ENCODE results near the gene OBSCN.
"Not testable (repeated sequence)": the region's sequence is repeated elsewhere in the genome, so short reads cannot be mapped to it uniquely, and the experiment has no call there.

The OBSCN gene

DNA sequence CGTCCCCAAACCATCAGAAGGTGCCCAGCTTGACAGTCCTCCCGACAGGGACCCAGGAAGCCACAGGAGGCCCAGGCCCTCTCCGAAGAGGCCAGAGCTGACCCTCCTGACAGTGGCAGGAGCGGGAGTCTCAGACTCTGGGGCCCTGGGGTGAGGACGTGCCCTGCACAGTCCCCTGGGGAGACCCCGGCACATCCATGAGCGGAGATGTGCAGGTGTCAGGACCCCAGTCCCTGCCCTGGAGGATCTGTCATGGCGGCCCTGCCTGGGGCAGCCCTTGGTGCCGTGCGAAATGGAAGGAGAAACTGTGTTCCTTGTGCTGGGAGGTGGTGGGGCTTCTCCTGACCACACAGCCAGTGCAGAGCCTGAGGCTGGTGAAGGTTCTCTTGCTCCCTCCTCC lies 55.8 kb downstream of the OBSCN start:
- no peak for DNase-seq

DNA sequence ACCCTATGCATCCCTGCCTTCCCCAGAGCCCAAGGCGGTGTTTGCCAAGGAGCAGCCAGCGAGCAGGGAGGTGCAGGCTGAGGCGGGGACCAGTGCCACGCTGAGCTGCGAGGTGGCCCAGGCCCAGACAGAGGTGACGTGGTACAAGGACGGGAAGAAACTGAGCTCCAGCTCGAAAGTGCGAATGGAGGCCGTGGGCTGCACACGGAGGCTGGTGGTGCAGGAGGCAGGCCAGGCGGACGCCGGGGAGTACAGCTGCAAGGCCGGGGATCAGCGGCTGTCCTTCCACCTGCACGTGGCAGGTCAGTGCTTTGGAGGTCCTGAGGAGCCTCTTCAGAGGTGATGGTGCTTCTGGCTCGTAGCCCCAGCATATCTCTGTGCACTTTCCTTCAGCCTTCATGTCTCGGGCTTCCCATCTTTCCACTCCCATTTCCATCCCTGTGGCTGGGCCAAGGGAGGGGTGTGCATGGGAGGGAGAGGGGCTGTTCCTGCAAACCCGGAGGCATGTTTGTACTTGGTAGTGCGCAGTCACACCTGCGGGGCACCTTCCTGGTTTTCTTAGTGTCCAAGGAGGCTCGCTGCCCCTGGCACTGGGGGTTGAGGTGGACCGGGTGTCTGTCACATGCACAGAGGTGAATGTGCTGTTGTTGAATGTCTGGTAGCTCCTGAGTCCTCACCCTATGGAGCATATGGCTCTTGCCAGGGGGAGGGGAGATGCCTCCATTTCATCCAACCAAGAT lies 56.4 kb downstream of the OBSCN start:
- no peak for DNase-seq

DNA sequence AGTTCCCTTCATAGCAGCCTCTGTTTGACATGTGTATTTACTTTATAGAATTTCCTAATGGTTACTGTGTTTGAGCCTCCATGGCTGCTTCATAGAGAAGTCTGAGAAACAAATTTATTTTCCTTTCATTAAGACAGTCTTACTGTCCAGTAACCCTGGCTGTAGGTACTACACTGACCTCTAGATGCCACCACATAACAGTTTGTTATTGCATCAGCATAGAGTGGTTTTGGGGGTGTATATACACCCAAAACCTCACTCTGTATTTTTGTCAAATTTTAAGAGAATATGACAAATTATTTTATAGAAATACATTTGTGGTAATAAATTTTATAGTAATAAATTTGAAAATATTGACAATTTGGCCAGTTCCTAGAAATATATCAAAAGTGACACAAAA lies 57.3 kb downstream of the OBSCN start:
- no peak for DNase-seq

DNA sequence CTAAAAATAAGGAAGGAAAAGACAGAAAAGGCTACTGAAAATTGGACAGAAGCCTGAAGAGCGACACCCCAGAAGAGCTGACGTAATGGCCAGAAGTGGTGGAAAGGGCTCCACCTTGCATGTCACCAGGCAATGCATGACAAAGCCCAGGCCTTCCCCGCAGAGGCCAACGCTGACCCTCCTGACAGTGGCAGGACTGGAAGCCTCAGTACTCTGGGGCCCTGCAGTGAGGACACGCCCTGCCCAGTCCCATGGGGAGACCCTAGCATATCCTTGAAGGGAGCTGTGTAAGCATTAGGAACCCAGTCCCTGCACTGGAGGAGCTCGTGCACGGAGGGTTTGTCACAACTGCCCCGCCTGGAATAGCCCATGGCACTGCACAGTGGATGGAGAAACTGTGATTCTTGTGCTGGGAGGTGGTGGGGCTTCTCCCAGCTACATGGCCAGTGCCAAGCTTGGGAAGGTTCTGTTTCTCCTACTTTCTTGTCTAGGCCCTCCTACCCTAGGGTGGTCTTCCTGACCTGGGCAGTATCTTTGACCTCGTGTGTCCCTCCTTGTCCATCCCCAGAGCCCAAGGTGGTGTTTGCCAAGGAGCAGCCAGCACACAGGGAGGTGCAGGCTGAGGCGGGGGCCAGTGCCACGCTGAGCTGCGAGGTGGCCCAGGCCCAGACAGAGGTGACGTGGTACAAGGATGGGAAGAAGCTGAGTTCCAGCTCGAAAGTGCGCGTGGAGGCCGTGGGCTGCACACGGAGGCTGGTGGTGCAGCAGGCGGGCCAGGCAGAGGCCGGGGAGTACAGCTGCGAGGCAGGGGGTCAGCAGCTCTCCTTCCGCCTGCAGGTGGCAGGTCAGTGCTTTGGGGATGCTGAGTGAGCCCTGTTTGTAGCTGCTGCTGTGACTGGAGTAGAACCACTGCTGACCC lies 60.4 kb downstream of the OBSCN start:
- no peak for DNase-seq

DNA sequence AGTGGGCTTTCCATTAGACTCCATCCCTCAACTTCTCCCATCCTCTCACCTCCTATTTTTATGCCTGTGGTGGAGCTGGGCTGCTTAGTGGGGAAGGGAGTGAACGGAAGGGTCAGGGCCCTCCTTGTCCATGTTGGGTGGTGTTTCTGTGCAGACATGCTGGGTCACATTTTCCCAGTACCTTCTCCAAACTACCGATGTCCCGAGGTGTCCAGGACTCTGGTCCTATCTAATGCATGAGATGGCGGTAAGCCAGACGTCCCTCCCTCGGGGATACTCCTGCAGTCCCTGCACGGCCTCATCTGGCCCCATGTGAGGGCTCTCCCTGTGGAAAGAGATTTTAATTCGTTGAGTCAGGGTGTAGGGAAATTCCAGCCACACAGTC lies 61.0 kb downstream of the OBSCN start:
- DNase-seq = no peak

DNA sequence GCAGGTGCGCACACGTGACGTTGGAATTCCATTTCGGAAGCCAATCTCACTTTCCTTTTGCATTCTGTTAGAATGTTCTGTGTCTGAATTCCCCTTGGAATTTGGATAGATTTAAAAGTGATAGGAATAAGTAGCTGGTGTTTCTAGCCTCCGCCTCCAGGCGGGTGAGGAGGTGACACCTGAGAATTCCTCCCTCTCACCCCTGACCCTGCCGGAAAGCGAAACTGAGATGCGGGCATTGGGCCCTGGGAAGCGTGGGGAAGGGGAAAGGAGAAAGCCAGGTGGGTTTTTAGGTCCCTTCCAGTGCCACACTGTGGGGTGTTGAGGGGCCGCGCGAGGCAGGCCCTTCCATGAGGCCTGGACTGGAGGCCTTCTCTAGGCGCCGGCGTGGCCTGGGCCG lies 61.6 kb downstream of the OBSCN start:
- DNase-seq = not testable (repeated sequence)

DNA sequence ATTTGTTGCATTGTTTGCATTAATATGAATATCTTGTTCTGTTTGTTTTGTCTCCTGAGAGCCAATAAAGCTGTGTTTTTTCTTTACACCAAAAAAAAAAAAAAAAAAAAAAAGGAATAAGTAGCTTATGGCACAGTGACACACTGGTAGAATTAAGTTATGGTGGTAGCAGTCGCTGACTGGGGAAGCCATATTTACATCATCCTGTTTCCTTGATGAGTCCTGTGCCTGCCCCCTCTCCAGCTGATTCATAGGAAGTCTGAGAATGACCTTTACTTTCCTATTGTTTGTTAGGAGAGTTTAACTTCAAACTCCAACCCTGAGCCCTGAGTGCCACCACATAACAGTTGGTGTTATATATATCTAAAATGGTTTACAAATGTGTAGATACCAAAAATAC lies 62.2 kb downstream of the OBSCN start:
- DNase-seq = no peak

DNA sequence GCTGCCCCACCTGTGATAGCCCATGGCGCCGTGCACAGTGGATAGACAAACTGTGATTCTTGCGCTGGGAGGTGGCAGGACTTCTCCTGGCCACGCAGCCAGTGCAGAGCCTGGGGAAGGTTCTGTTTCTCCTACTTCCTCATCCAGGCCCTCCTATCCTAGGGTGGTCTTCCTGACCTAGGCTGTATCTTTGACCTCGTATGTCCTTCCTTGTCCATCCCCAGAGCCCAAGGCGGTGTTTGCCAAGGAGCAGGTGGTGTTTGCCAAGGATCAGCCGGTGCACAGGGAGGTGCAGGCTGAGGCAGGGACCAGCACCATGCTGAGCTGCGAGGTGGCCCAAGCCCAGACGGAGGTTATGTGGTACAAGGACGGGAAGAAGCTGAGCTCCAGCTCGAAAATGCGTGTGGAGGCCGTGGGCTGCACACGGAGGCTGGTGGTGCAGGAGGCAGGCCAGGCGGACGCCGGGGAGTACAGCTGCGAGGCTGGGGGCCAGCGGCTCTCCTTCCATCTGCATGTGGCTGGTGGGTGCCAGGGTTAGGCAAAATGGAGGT lies 63.9 kb downstream of the OBSCN start:
- no peak for DNase-seq

DNA sequence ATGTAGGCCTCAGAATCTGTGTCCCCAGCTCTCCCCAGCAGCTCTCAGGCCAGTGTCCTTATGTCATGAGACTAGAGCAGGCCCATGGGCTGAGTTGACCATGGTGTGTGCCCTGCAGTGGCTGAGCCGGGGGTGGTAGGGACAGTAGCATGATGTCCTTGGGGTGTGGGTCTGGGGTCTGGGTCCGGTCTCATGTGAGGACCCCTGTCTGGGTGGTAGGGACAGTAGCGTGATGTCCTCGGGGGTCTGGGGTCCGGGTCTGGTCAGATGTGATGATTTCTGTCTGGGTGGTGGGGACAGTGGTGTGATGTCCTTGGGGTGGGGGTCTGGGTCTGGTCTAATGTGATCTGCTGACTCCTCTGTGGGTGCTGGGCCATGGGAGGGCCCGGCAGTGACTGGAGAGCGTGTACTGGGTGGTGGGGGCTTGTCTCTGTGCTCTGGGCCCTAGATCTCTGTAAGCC lies 64.5 kb downstream of the OBSCN start:
- no peak for DNase-seq

DNA sequence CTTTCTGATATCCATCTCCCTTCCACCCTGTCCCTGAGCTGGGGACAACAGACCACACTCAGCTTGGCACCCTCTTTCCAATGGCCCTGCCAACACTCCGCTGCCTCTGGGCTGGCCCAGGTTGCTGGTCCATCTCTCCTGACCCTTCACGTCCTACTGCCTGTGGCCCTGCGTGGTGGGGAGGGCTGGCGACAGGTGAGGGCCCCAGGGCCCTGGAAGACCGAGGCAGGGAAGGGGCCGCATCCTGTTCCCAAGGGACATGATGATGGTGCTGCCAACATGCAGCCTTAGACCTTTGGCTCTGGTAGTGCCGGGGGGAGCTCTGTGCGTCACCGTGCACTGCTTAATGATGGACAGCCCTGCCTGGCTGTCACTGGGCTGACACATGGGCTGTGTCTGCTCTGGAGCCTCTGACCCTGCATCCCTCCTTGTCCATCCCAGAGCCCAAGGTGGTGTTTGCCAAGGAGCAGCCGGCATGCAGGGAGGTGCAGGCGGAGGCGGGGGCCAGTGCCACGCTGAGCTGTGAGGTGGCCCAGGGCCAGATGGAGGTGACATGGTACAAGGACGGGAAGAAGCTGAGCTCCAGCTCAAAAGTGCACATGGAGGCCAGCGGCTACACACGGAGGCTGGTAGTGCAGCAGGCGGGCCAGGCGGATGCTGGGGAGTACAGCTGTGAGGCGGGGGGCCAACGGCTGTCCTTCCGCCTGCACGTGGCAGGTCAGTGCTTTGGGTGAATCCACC lies 65.2 kb downstream of the OBSCN start:
- DNase-seq = no peak

DNA sequence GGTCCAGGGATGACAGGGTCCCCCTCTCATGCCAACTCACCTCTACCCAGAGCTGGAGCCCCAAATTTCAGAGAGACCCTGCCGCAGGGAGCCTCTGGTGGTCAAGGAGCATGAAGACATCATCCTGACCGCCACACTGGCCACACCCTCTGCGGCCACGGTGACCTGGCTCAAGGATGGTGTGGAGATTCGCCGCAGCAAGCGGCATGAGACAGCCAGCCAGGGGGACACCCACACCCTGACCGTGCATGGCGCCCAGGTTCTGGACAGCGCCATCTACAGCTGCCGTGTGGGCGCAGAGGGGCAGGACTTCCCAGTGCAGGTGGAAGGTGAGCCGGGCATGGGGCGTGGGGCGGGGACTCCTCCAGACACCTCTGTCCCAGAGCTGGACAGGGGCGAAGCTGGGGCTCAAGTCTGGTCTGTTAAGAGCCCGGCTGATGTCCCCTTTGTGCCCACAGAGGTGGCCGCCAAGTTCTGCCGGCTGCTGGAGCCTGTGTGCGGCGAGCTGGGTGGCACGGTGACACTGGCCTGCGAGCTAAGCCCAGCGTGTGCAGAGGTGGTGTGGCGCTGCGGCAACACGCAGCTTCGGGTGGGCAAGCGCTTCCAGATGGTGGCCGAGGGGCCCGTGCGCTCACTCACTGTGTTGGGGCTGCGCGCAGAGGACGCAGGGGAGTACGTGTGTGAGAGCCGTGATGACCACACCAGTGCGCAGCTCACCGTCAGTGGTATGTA lies 66.0 kb downstream of the OBSCN start:
- DNase-seq = no peak

DNA sequence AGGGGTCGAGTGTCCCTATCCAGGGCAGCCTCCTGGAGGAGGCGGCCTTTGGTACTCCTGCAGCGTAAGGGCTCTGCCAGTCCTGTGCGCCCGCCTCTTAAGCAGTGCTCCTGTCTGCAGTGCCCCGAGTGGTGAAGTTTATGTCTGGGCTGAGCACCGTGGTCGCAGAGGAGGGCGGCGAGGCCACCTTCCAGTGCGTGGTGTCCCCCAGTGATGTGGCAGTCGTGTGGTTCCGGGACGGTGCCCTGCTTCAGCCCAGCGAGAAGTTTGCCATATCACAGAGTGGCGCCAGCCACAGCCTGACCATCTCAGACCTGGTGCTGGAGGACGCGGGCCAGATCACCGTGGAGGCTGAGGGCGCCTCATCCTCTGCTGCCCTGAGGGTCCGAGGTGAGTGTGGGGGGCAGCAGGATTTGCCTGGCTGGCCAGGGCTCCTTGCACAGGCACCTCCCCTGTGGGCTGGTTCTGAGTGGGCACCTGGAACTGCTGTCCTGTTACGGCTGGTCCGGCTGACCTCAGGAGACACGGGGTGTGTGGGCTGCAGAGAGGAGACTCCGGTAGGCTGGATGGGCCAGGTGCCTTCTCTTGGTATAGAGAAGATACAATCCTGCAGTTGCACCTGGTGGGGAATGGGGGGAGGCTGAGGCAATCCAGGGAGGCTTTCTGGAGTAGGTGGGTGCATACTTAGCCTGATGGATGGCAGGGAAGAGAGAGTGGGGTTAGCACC lies 66.8 kb downstream of the OBSCN start:
- DNase-seq = no peak

DNA sequence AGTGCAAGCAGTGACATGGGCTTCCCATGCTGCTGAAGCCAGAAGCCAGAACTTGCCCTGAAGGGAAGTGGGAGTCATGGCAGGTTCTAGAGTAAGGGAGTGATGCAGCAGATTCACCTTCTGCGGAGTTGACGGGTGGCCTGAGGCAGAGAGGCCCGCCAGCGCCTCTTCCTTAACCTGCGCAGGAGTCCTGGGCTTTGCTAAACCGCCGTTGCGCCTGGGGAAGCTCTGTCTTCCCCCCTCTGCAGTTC lies 67.3 kb downstream of the OBSCN start:
- no peak for DNase-seq

DNA sequence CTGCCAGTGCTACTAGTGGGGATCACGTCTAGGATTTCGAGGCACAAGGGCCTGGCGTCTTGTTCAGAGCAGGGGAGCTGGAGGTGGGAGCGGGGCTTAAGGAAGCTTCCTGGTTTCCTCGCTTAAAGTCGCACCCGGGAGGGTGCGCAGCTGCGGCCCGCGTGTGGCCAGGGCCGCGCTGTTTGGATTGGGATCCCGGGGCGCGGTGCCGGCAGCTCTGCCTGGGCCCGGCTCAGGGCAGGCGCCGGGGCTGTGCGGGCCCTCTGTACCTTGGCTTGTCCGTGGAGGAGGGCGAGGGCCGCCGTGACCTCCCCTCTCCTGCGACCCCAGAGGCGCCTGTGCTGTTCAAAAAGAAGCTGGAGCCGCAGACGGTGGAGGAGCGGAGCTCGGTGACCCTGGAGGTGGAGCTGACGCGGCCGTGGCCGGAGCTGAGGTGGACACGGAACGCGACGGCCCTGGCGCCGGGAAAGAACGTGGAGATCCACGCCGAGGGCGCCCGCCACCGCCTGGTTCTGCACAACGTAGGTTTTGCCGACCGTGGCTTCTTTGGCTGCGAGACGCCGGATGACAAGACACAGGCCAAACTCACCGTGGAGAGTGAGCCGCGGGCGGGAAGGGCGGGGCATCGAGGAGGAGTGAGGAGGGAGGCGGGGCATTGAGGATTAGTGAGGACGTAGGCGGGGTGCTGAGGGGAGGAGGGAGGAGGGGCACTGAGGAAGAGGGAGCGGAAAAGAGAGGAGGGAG lies 67.8 kb downstream of the OBSCN start:
- no peak for DNase-seq

DNA sequence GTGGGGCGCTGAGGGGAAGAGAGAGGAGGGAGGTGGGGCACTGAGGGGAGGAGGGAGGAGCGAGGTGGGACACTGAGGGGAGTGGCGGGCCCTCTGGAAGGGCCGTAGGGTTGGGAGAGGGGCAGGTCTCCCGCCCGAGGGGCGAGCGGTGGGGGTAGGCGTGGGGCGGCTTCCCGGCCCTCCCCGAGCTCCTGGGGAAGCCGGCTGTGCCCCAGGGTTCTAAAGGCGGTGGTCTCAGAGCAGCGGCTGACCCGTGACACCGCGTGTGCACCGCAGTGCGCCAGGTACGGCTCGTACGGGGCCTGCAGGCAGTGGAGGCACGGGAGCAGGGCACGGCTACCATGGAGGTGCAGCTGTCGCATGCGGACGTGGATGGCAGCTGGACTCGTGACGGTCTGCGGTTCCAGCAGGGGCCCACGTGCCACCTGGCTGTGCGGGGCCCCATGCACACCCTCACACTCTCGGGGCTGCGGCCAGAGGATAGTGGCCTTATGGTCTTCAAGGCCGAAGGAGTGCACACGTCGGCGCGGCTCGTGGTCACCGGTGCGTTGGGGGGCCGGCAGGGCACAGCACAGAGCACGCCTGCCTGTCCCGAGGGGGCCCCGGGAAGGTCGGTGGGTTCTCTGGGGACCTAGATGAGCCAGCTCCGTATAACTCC lies 68.5 kb downstream of the OBSCN start:
- no peak for DNase-seq

DNA sequence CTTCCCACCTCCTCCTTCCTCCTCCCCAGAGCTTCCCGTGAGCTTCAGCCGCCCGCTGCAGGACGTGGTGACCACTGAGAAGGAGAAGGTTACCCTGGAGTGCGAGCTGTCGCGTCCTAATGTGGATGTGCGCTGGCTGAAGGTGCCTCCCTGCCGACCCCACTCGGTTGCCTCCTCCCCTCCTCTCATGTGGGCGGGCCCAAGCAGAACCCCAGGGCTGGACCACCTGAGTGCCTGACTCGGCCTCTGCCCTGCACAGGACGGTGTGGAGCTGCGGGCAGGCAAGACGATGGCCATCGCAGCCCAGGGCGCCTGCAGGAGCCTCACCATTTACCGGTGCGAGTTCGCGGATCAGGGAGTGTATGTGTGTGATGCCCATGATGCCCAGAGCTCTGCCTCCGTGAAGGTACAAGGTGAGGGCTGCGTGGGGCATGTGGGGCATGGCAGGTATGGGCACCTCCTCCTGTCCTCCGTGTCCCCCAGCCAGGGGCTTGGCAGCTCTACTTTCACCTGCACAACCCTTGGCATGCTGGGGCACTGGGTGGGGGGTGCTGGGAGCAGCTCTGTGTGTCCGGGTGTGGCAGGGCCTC lies 69.2 kb downstream of the OBSCN start:
- no peak for DNase-seq

DNA sequence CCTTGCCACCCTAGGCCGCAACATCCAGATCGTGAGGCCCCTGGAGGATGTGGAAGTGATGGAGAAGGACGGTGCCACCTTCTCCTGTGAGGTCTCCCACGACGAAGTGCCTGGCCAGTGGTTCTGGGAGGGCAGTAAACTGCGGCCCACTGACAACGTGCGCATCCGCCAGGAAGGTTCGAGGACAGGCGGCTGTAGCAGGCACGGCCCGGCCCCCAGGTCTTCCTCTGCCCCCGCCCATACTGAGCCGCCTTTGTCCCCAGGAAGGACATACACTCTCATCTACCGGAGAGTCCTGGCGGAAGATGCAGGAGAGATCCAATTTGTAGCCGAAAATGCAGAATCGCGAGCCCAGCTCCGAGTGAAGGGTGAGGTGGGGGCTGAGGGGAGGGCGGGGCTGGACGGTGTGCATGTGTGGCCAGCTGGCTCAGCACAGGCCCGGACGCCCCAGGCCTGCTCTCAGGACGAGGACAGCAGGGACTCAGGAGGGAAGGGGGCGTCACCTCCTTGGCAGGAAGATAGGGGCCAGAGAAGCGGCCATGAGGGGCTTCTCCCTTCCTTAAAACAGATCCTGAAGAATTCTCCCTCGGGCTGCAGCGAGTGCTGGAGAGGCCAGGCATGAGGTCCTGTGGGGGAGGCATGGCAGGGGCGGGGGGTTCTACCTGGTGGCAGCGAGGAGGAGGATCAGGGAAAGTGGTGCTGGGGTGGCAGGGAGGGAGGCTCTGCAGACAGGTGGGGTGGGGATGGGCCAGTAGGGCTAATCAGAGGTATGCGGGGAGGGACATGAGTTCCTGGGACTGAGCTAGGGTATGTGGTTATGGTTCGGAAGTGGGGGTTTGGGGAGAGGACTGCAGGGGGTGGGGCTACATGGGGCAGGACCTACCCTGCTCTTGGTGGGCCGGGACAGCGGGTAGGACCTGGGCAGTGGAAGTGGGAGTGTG lies 69.9 kb downstream of the OBSCN start:
- DNase-seq = no peak

DNA sequence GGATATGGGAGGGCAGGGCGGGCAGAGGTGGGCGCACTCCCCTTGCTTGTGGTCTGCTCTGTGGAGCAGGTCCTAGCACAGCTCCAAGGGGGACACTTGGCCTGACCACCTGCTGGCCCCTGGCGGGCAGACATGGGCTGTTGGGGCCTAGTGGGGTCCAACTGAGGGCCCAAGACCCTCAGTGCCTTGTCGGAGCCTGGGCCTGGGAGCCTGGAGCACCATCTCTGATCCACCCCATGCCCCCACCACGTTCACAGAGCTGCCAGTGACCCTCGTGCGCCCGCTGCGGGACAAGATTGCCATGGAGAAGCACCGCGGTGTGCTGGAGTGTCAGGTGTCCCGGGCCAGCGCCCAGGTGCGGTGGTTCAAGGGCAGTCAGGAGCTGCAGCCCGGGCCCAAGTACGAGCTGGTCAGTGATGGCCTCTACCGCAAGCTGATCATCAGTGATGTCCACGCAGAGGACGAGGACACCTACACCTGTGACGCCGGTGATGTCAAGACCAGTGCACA lies 70.6 kb downstream of the OBSCN start:
- DNase-seq = no peak
